Muscle of leg (tissue), 11 donors: ENCODE data around the gene SHKBP1. TPM values are rescaled to one million over a fixed set of nuclear protein-coding genes. Genes with fewer than 3 reads are reported as not detected.
A peak's percentile ranks its signal among the peaks of the same experiment; 100 is the strongest.
"Not testable (repeated sequence)": the region's sequence is repeated elsewhere in the genome, so short reads cannot be mapped to it uniquely, and the experiment has no call there.

Experiments used
- DNase-seq: peaks from one replicate; pipeline ENCODE4 v3.0.0; 2013
- H3K27ac ChIP-seq: one replicate; pipeline ENCODE4 v1.5.1; 2013; ENCODE audit warnings: mild to moderate bottlenecking, low read length, control low read depth
- H3K27me3 ChIP-seq: one replicate; pipeline ENCODE4 v1.6.1; 2013; ENCODE audit warnings: low read length; ENCODE audit not compliant: control insufficient read depth, insufficient read depth
- H3K36me3 ChIP-seq: one replicate; pipeline ENCODE4 v1.6.1; 2013; ENCODE audit warnings: low read length; ENCODE audit not compliant: control insufficient read depth, insufficient read depth
- H3K4me1 ChIP-seq: one replicate; pipeline ENCODE4 v1.6.1; 2013; ENCODE audit warnings: low read length; ENCODE audit not compliant: control insufficient read depth, insufficient read depth
- H3K4me3 ChIP-seq: one replicate; pipeline ENCODE4 v1.5.1; 2013; ENCODE audit warnings: low read length, control low read depth
- H3K9me3 ChIP-seq: replicated peaks from 2 replicates; pipeline ENCODE4 v1.6.1; 2013; ENCODE audit warnings: low read depth, low read length; ENCODE audit not compliant: control insufficient read depth
- WGBS: methylation state at CpG from one replicate; pipeline ENCODE4 v1.1.5; 2013; ENCODE audit warnings: missing lambda C conversion rate; ENCODE audit not compliant: insufficient coverage; 5-methylcytosine and 5-hydroxymethylcytosine counted together
- polyA plus RNA-seq, 8 donors: library from polyadenylated mRNA; unstranded; fragments of 120-200 nt; gene quantifications; one replicate each; pipeline versions ENCODE4 v1.2.1 to v1.2.3, GENCODE V29; 2013; ENCODE audit warnings: inconsistent platforms in 1 of 8, low replicate concordance in 1 of 8; ENCODE audit not compliant: insufficient read length in 8 of 8, insufficient read depth in 1 of 8
- total RNA-seq: library from RNA; stranded (reverse); fragments of 120-200 nt; gene quantifications from one replicate; pipeline ENCODE4 v1.2.4, GENCODE V29; 2013

SHKBP1 gene
- total and polyA plus RNA-seq, 9 donors, result 8.2 to 29.8 (median 21.3) TPM

GRCh38 chr19:40590464-40591265 is 14.0 kb downstream of the SHKBP1 start:
- Histone ChIP-seq H3K9me3 (no peaks in the 10 kb centered on the region), H3K4me1 (peaks cover 2% of the 10 kb centered on the region), H3K27ac (no peak overlapping the region), H3K36me3 (peaks cover 13% of the 10 kb centered on the region), H3K27me3 (peaks cover 4% of the 10 kb centered on the region), H3K4me3 (no peak overlapping the region)
- 60% methylated on average over 17 of the region's 22 CpGs for WGBS
- DNase-seq, result no peak

GRCh38 chr19:40591724-40592123 is 15.1 kb downstream of the SHKBP1 start:
- not testable (repeated sequence) for DNase-seq, H3K4me1 ChIP-seq, H3K9me3 ChIP-seq, H3K4me3 ChIP-seq, H3K27ac ChIP-seq
- Histone ChIP-seq H3K36me3 (peaks cover 11% of the 10 kb centered on the region), H3K27me3 (peaks cover 11% of the 10 kb centered on the region)
- no CpG with 5 or more reads among the region's 4 CpGs for WGBS

GRCh38 chr19:40592170-40592569 is 15.5 kb downstream of the SHKBP1 start:
- no peak overlapping the region for H3K4me3 ChIP-seq
- DNase-seq, result no peak
- WGBS, result 95% methylated on average over 4 of the region's 4 CpGs
- H3K36me3 ChIP-seq, result peaks cover 7% of the 10 kb centered on the region
- no peak overlapping the region for H3K27ac ChIP-seq
- H3K27me3 ChIP-seq, result peaks cover 14% of the 10 kb centered on the region
- H3K9me3 ChIP-seq, result no peaks in the 10 kb centered on the region
- peaks cover 8% of the 10 kb centered on the region for H3K4me1 ChIP-seq

GRCh38 chr19:40594255-40594654 is 17.6 kb downstream of the SHKBP1 start:
- H3K9me3 ChIP-seq, result no peaks in the 10 kb centered on the region
- peaks cover 25% of the 10 kb centered on the region for H3K4me1 ChIP-seq
- H3K27me3 ChIP-seq, result peaks cover 32% of the 10 kb centered on the region
- no peak for DNase-seq
- WGBS, result 30% methylated on average over 8 of the region's 8 CpGs
- H3K36me3 ChIP-seq, result no peaks in the 10 kb centered on the region
- H3K4me3 ChIP-seq, result no peak overlapping the region
- H3K27ac ChIP-seq, result no peak overlapping the region

- Histone ChIP-seq H3K27ac (no peak overlapping the region), H3K27me3 (peaks cover 36% of the 10 kb centered on the region), H3K4me1 (peaks cover 29% of the 10 kb centered on the region), H3K9me3 (no peaks in the 10 kb centered on the region), H3K36me3 (no peaks in the 10 kb centered on the region), H3K4me3 (no peak overlapping the region)
- DNase-seq, result no peak
- WGBS, result 22% methylated on average over 13 of the region's 13 CpGs
These were observed 18.0 kb downstream of the SHKBP1 start for GRCh38 chr19:40594657-40595091.

- peaks cover 53% of the 10 kb centered on the region for H3K27me3 ChIP-seq
- DNase-seq, result peak; percentile 84
- 4% methylated on average over 41 of the region's 53 CpGs for WGBS
- peaks cover 45% of the 10 kb centered on the region for H3K4me1 ChIP-seq
- no peaks in the 10 kb centered on the region for H3K36me3 ChIP-seq
- peak overlapping the region; percentile 41 for H3K4me3 ChIP-seq
- no peaks in the 10 kb centered on the region for H3K9me3 ChIP-seq
- H3K27ac ChIP-seq, result peak overlapping the region; percentile 79
These were observed 20.1 kb downstream of the SHKBP1 start for GRCh38 chr19:40596608-40597328.

GRCh38 chr19:40597329-40597838 is 20.7 kb downstream of the SHKBP1 start:
- Histone ChIP-seq H3K9me3 (no peaks in the 10 kb centered on the region), H3K4me1 (peaks cover 51% of the 10 kb centered on the region), H3K4me3 (peak overlapping the region; percentile 41), H3K27me3 (peaks cover 57% of the 10 kb centered on the region), H3K36me3 (no peaks in the 10 kb centered on the region), H3K27ac (peak overlapping the region; percentile 79)
- WGBS, result 4% methylated on average over 17 of the region's 18 CpGs
- no peak for DNase-seq

GRCh38 chr19:40598121-40598917 is 21.6 kb downstream of the SHKBP1 start:
- peaks cover 61% of the 10 kb centered on the region for H3K4me1 ChIP-seq
- H3K27ac ChIP-seq, result peak overlapping the region; percentile 86
- peak; percentile 96 for DNase-seq

GRCh38 chr19:40598918-40599307 is 22.2 kb downstream of the SHKBP1 start:
- 4% methylated on average over 4 of the region's 15 CpGs for WGBS
- Histone ChIP-seq H3K36me3 (no peaks in the 10 kb centered on the region), H3K4me3 (no peak overlapping the region), H3K27ac (peak overlapping the region; percentile 11), H3K9me3 (no peaks in the 10 kb centered on the region), H3K4me1 (peaks cover 66% of the 10 kb centered on the region), H3K27me3 (peaks cover 63% of the 10 kb centered on the region)
- no peak for DNase-seq

More at GRCh38 chr19:40598121-40598917, 21.6 kb downstream of the SHKBP1 start:
- Histone ChIP-seq H3K27me3 (peaks cover 62% of the 10 kb centered on the region), H3K9me3 (no peaks in the 10 kb centered on the region), H3K4me3 (peak overlapping the region; percentile 36), H3K36me3 (no peaks in the 10 kb centered on the region)
- 0% methylated on average over 10 of the region's 46 CpGs for WGBS
